HG03460 (cell line): ENCODE results near the gene NDRG4.

Experiments used
- ATAC-seq: cut with Tn5 transposase; IDR thresholded peaks from one replicate; pipeline ENCODE4 v1.9.1; 2021; ENCODE audit not compliant: unreplicated experiment

NDRG4 gene

DNA sequence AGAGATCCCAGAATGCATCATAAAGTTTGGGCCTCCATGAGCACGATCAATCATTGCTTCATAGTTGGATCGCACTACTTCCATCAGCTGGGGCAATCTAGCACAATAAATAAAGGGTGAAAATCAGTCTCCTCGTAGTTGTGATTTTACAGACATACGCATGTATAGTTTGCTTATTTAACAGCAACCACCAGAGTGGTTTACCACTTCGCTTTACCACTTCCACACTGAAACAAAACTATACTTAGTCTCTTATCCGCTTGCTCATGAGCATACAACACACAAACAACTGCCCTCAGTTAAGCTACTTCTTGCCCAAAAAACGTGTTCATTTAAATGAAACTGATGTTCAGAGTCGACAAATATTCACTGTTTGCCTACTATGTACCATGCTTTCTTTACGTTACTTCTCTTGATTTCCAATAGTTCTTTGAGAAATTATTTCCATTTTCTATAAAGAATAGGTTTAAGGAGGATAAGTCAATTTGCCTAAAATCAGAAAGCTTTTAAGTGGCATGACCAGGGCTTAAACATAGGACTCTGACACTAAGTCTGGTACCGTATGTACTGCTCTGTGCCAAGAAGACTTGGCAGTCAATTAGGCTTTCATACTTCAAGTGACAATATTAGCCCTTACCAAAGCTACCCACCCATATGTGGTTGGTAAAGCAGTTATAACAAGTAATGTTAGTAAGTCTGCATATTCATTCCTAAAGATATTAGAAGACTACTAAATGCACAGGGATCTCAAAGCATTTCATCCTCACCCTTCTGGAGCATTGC lies 37.4 kb downstream of the NDRG4 start:
- ATAC-seq, result no peak

- no peak for ATAC-seq
Measured at GRCh38 chr16:58541711-58542110, 41.8 kb downstream of the NDRG4 start.

DNA sequence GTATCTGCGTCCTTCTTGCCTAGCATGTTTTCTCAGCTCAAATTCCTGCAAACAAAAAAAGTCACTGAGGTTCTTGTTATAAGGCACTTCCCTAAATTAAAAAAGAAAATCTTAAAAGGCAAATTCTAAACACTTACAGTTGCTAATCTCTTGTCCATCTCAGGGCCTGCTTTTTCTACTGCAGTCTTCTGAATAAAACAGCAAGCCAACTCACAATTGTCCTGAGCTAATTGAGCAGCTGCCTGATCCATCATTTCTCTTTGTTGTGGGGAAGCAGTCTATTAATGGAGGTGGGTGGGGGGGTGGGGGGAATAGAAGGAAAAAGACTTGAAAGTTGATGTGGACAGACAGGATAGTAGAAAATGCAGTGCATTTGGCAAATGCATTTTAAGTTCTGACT lies 42.3 kb downstream of the NDRG4 start:
- no peak for ATAC-seq

GRCh38 chr16:58543685-58544084 lies 43.7 kb downstream of the NDRG4 start:
- ATAC-seq, result no peak

DNA sequence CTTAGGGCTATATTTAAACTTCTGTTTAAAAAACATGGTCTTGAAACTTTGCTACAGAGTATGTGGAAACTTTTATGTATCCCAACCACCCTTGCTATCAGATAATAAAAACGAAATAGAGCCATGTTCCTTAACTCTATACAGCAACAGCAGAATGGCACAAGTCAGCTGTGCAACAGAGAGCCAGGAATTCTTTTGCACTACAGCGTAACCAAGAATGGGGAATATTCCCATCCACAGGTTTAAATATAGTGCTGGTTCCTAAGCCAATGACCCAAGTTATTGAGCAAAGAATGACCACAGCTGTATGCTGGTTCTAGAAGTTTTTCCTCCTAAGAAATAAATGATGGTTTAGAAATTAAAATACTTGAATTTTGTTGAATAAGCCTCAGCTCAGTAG lies 48.4 kb downstream of the NDRG4 start:
- no peak for ATAC-seq

DNA sequence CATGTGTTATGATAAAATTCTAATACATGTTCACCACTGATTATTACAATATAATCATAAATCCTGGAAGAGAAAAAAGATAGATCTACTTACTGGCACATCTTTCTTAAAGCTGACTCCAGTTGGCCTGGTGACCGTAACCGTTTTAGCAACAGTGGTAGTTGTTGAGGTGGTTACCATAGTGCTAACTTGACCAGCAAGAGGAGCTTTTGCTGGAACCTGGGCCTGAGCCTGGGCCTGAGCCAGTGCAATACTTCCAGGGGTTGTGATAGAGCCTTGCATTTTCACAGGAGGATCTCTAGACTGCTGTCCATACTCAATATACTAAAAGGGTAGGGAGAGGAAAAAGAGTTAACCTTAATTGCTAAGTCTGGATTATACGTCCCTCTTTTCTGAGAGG lies 51.6 kb downstream of the NDRG4 start:
- ATAC-seq, result no peak

GRCh38 chr16:58556678-58557077 lies 56.7 kb downstream of the NDRG4 start:
- ATAC-seq, result no peak
